GM23248 (cell line): ENCODE measurements around the gene DYNC1H1. TPM values are rescaled to one million over a fixed set of nuclear protein-coding genes. Genes with fewer than 3 reads are reported as not detected.
A peak's percentile ranks its signal among the peaks of the same experiment; 100 is the strongest.

Experiments
- DNase-seq: peaks from one replicate; pipeline ENCODE4 v3.0.0-alpha.2; 2015
- H2AFZ ChIP-seq: fragments of 200-600 bp; sonication (generic); 2 replicates; pipeline ENCODE4 v1.6.1; 2016; ENCODE audit warnings: antibody characterized with exemption
- H3F3A ChIP-seq: fragments of 200-600 bp; sonication (generic); 2 replicates; pipeline ENCODE4 v1.6.1; 2016; ENCODE audit warnings: mild to moderate bottlenecking, antibody characterized with exemption, mixed run types; ENCODE audit not compliant: insufficient read depth
- H3K27ac ChIP-seq: fragments of 200-600 bp; sonication (generic); 2 replicates; pipeline ENCODE4 v1.5.1; 2016; ENCODE audit warnings: mild to moderate bottlenecking
- H3K27me3 ChIP-seq: fragments of 200-600 bp; sonication (generic); replicated peaks from 2 replicates; pipeline ENCODE4 v1.6.1; 2016; ENCODE audit warnings: mild to moderate bottlenecking; ENCODE audit not compliant: insufficient read depth
- H3K36me3 ChIP-seq: fragments of 200-600 bp; sonication (generic); 2 replicates; pipeline ENCODE4 v1.6.1; 2016; ENCODE audit warnings: low read depth, mild to moderate bottlenecking
- H3K4me1 ChIP-seq: fragments of 200-600 bp; sonication (generic); 2 replicates; pipeline ENCODE4 v1.6.1; 2016; ENCODE audit warnings: mild to moderate bottlenecking; ENCODE audit not compliant: insufficient read depth
- H3K4me2 ChIP-seq: fragments of 200-600 bp; sonication (generic); one replicate; pipeline ENCODE4 v1.6.1; 2016; ENCODE audit warnings: mild to moderate bottlenecking; ENCODE audit not compliant: unreplicated experiment
- H3K4me3 ChIP-seq: fragments of 200-600 bp; sonication (generic); 2 replicates; pipeline ENCODE4 v1.5.1; 2016; ENCODE audit warnings: mild to moderate bottlenecking
- H3K79me2 ChIP-seq: fragments of 200-600 bp; sonication (generic); 2 replicates; pipeline ENCODE4 v1.6.1; 2016; ENCODE audit warnings: mild to moderate bottlenecking; ENCODE audit not compliant: insufficient read depth
- H3K9ac ChIP-seq: fragments of 200-600 bp; sonication (generic); 2 replicates; pipeline ENCODE4 v1.6.1; 2016; ENCODE audit warnings: mild to moderate bottlenecking
- H3K9me2 ChIP-seq: fragments of 200-600 bp; sonication (generic); 2 replicates; pipeline ENCODE4 v1.6.1; 2016; ENCODE audit warnings: mixed run types, mild to moderate bottlenecking, moderate library complexity; ENCODE audit not compliant: insufficient read depth
- H3K9me3 ChIP-seq: fragments of 200-600 bp; sonication (generic); one replicate; pipeline ENCODE4 v1.6.1; 2017; ENCODE audit warnings: low read depth
- H4K20me1 ChIP-seq: fragments of 200-600 bp; sonication (generic); 2 replicates; pipeline ENCODE4 v1.6.0; 2016; ENCODE audit not compliant: insufficient read depth
- EZH2 ChIP-seq: fragments of 200-600 bp; sonication (generic); IDR thresholded peaks from 2 replicates; pipeline ENCODE4 v1.6.1; 2018; ENCODE audit warnings: antibody characterized with exemption, mild to moderate bottlenecking; ENCODE audit not compliant: insufficient read depth, poor library complexity, severe bottlenecking
- EZH2phosphoT487 ChIP-seq: fragments of 200-600 bp; sonication (generic); IDR thresholded peaks from 2 replicates; pipeline ENCODE4 v1.6.1; 2018; ENCODE audit warnings: antibody characterized with exemption, moderate library complexity, mild to moderate bottlenecking, low read depth; ENCODE audit not compliant: insufficient read depth
- WGBS, 2 experiments: methylation state at CpG; one replicate each; pipeline ENCODE4 v1.1.6; 2015 to 2017; ENCODE audit warnings: low lambda C conversion rate in 2 of 2, low coverage in 1 of 2; ENCODE audit errors: missing lambda C conversion rate in 2 of 2; 5-methylcytosine and 5-hydroxymethylcytosine counted together
- in situ Hi-C: fragments of 300-500 bp; cut with MboI; formaldehyde crosslinking; loops from 2 replicates; pipeline ENCODE4 v1.15.0; 2020
- polyA plus RNA-seq: library from polyadenylated mRNA; unstranded; fragments of >200 nt; fragmentation: Nextera tagmentation; extraction: Ambion mirVana; gene quantifications from 2 replicates; pipeline ENCODE4 v1.2.1, GENCODE V29; 2016
- total RNA-seq: library from RNA; depleted of rRNA; stranded (reverse); fragments of >200 nt; shearing (Covaris generic); gene quantifications from 2 replicates; pipeline ENCODE4 v1.2.3, GENCODE V29; 2014

Gene DYNC1H1
- total and polyA plus RNA-seq, 2 experiments from 2014 or later: 181 to 391 TPM

DNA sequence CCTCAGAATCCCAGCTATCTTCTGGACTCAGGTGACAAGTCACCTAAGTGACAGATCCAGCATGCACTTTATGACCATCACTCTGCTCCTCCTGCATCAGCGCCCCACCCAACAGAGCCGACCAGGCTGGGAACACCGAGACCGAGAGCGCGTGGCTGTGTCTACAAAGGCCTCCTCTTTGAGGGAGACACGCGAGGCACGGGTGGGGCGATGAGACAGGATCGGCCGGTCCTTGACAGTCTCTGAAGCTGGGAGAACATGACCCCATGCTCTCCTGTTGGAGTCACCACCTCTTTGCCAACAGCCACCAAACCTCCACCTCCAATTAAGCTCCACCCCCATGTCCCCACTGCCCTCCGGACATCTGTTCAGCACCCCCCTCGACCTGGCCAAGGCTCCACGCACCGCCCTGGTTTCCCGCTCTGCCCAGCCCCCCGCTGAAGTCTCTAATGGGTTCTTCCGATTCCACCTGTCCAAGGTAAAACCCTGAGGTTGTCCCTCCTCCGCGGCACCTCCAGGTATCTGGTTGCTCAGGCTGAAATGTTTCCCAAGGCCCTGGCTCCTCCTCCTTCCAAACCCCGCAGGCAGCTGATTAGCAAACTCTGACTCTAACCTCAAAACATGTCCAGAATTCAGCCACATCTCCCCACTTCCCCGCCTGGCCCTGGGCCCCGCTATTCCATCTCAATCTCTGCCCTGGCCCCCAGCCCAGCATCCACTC is 91.0 kb downstream of the DYNC1H1 start:
- no peak for TF ChIP-seq EZH2
- TF ChIP-seq EZH2phosphoT487: no peak
- H3K27ac ChIP-seq: 0 out of 2 replicates have a peak overlapping the region, but pooled peaks have one; percentile 8
- no peaks in the 10 kb centered on the region for H3K9me2 ChIP-seq
- H2AFZ ChIP-seq: no peak overlapping the region
- H3K36me3 ChIP-seq: peaks cover 34% of the 10 kb centered on the region
- H3K9me3 ChIP-seq: no peaks in the 10 kb centered on the region
- H3K9ac ChIP-seq: no peak overlapping the region
- in situ Hi-C loops: no loop called here
- DNase-seq: peak; percentile 80
- no peak overlapping the region for H3K4me2 ChIP-seq
- H3F3A ChIP-seq: peaks cover 51% of the 10 kb centered on the region
- H4K20me1 ChIP-seq: no peaks in the 10 kb centered on the region
- no peak overlapping the region for H3K4me3 ChIP-seq
- peaks cover 10% of the 10 kb centered on the region; the same call in 1 of the 2 replicates for H3K4me1 ChIP-seq
- 78% methylated on average over 19 to 24 of the region's 24 CpGs for WGBS, 2 experiments
- H3K79me2 ChIP-seq: no peaks in the 10 kb centered on the region
- H3K27me3 ChIP-seq: no peaks in the 10 kb centered on the region

DNA sequence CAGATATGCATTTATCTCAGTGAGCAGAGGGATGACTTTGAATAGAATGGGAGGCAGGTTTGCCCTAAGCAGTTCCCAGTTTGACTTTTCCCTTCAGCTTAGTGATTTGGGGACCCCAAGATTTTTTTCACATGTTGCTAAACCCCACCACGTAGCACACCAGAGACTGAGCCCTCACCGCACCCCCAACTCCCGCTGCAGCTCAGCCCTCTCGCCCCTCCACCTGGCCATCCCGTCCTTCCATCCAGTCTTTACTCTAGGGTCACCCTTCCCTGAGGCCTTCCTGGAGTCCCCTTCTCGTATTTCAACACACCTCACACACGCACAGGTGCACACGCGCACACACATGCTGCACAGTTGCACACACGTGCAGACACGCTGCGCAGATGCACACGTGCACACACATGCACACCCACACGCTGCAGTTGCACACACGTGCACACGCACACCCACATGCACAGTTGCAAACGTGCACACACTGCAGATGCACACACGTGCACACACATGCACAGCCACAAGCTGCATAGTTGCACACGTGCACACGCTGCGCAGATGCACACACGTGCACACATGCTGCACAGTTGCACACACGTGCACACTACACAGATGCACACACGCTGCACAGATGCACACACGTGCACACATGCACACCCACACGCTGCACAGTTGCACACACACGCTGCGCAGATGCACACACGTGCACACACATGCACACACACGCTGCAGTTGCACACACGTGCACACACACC is 92.5 kb downstream of the DYNC1H1 start:
- H3K9ac ChIP-seq: no peak overlapping the region
- WGBS, 2 experiments: 70 to 74% methylated on average over 30 to 31 of the region's 31 CpGs
- TF ChIP-seq EZH2phosphoT487 (no peak), EZH2 (no peak)
- DNase-seq: no peak
- no peaks in the 10 kb centered on the region for H3K9me2 ChIP-seq
- H4K20me1 ChIP-seq: no peaks in the 10 kb centered on the region
- peaks cover 43% of the 10 kb centered on the region for H3F3A ChIP-seq
- H3K36me3 ChIP-seq: peaks cover 22% of the 10 kb centered on the region; the same call in 1 of the 2 replicates
- in situ Hi-C loops: no loop called here
- H3K4me1 ChIP-seq: peaks cover 10% of the 10 kb centered on the region; the same call in 1 of the 2 replicates
- no peaks in the 10 kb centered on the region for H3K79me2 ChIP-seq
- H3K27me3 ChIP-seq: no peaks in the 10 kb centered on the region
- H3K4me3 ChIP-seq: no peak overlapping the region
- no peak overlapping the region for H3K4me2 ChIP-seq
- no peaks in the 10 kb centered on the region for H3K9me3 ChIP-seq
- no peak overlapping the region for H3K27ac ChIP-seq
- H2AFZ ChIP-seq: no peak overlapping the region

DNA sequence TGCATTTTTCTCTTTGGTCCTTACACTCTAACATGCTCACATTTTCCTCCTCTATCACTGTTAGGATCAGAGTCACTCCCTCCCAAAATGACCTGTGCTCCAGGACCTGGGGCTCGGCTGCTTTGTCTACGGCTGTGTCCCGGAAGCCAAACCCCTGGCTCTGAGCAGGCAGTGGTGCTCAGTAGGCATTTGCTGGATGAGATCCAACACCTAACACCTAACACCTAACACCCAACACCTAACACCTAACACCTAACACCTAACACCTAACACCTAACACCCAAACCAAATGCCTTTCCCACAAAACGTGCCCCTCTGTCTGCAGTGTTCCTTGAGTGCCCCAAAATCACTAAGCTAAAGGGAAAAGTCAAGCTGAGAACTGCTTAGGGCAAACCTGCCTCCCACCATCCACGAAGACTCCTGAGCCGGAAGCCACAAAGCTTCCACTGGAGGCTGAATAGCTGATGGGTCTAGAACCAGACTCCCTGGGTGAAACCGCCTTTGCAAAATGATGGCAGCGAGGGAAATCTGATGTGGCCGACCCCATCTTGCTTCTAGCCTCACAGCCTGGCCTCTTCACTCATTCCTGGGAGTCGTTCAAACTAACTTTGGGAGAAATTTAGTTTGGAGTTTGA is 93.2 kb downstream of the DYNC1H1 start:
- Histone ChIP-seq H3F3A (peaks cover 36% of the 10 kb centered on the region), H3K36me3 (peaks cover 16% of the 10 kb centered on the region; the same call in 1 of the 2 replicates), H3K4me1 (peaks cover 10% of the 10 kb centered on the region; the same call in 1 of the 2 replicates), H3K27me3 (no peaks in the 10 kb centered on the region), H3K9me3 (no peaks in the 10 kb centered on the region), H2AFZ (no peak overlapping the region), H3K27ac (no peak overlapping the region), H3K4me2 (no peak overlapping the region), H3K4me3 (no peak overlapping the region), H4K20me1 (no peaks in the 10 kb centered on the region), H3K9ac (no peak overlapping the region), H3K79me2 (no peaks in the 10 kb centered on the region), H3K9me2 (no peaks in the 10 kb centered on the region)
- 26 to 28% methylated on average over 10 of the region's 10 CpGs for WGBS, 2 experiments
- in situ Hi-C loops: no loop called here
- DNase-seq: no peak
- TF ChIP-seq EZH2phosphoT487 (no peak), EZH2 (no peak)

DNA sequence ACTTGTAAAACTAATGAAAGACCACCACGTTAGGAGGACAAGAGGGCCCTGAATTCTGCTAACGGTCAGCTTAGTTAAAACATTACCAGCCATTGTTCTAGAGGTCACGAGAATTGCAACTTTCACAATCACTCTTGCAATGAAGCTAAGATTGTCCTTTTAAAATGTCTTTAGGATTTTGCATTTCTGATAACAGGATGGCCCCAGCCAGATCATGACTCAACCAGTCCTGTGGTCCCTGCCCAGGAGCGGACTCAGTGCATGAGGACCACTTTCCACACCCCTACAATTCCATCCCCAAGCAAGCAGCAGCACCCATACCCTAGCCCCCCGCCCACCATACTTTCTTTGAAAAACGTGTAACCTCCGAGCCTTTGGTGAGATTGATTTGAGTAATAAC is 93.8 kb downstream of the DYNC1H1 start:
- Histone ChIP-seq H3K27me3 (no peaks in the 10 kb centered on the region), H3K4me1 (peaks cover 10% of the 10 kb centered on the region; the same call in 1 of the 2 replicates), H3K9me3 (no peaks in the 10 kb centered on the region), H3K4me2 (no peak overlapping the region), H3K36me3 (peaks cover 12% of the 10 kb centered on the region; the same call in 1 of the 2 replicates), H3K9ac (no peak overlapping the region), H3K27ac (no peak overlapping the region), H3K4me3 (no peak overlapping the region), H4K20me1 (no peaks in the 10 kb centered on the region), H3F3A (peaks cover 31% of the 10 kb centered on the region), H3K79me2 (no peaks in the 10 kb centered on the region), H3K9me2 (no peaks in the 10 kb centered on the region), H2AFZ (no peak overlapping the region)
- TF ChIP-seq EZH2phosphoT487 (no peak), EZH2 (no peak)
- in situ Hi-C loops: no loop called here
- DNase-seq: no peak
- WGBS, 2 experiments: 73% methylated on average over 7 of the region's 7 CpGs
